DOHH2 (cell line): ENCODE results near the gene SLC25A6.
"Not testable (repeated sequence)": the region's sequence is repeated elsewhere in the genome, so short reads cannot be mapped to it uniquely, and the experiment has no call there.

Experiments
- H3F3A ChIP-seq: fragments of 200-600 bp; sonication (generic), shearing (Covaris generic); 2 replicates; pipeline ENCODE4 v1.6.0; 2016; ENCODE audit warnings: antibody characterized with exemption, mild to moderate bottlenecking; ENCODE audit not compliant: control insufficient read depth, insufficient read depth
- H3K27ac ChIP-seq: fragments of 200-600 bp; sonication (generic); 2 replicates; pipeline ENCODE4 v1.5.1; 2014; ENCODE audit warnings: low read depth, mild to moderate bottlenecking, low read length, moderate library complexity
- H3K27me3 ChIP-seq: fragments of 200-600 bp; sonication (generic); 2 replicates; pipeline ENCODE4 v1.6.1; 2014; ENCODE audit warnings: mild to moderate bottlenecking, low read length, mixed read lengths; ENCODE audit not compliant: control insufficient read depth
- H3K36me3 ChIP-seq: fragments of 200-600 bp; sonication (generic); 2 replicates; pipeline ENCODE4 v1.6.1; 2014; ENCODE audit warnings: mild to moderate bottlenecking, low read length, moderate library complexity, mixed read lengths; ENCODE audit not compliant: control insufficient read depth
- H3K4me1 ChIP-seq: fragments of 200-600 bp; sonication (generic); 2 replicates; pipeline ENCODE4 v1.6.1; 2014; ENCODE audit warnings: mild to moderate bottlenecking, low read length, mixed read lengths; ENCODE audit not compliant: control insufficient read depth
- H3K4me2 ChIP-seq: fragments of 200-600 bp; sonication (generic); 2 replicates; pipeline ENCODE4 v1.6.0; 2014; ENCODE audit warnings: mild to moderate bottlenecking, low read length, moderate library complexity
- H3K4me3 ChIP-seq: fragments of 200-600 bp; sonication (generic); 2 replicates; pipeline ENCODE4 v1.5.1; 2014; ENCODE audit warnings: mild to moderate bottlenecking, low read length, mixed read lengths
- H3K79me2 ChIP-seq: fragments of 200-600 bp; sonication (generic); 2 replicates; pipeline ENCODE4 v1.6.1; 2014; ENCODE audit warnings: mild to moderate bottlenecking, low read length, mixed read lengths; ENCODE audit not compliant: control insufficient read depth
- H3K9me2 ChIP-seq: fragments of 200-600 bp; sonication (generic); replicated peaks from 2 replicates; pipeline ENCODE4 v1.6.1; 2014; ENCODE audit warnings: mild to moderate bottlenecking, low read length, mixed read lengths; ENCODE audit not compliant: control insufficient read depth
- H3K9me3 ChIP-seq: fragments of 200-600 bp; sonication (generic); 2 replicates; pipeline ENCODE4 v1.6.1; 2014; ENCODE audit warnings: antibody characterized with exemption, low read length, mixed read lengths; ENCODE audit not compliant: control insufficient read depth, insufficient read depth
- H4K20me1 ChIP-seq: fragments of 200-600 bp; sonication (generic); 2 replicates; pipeline ENCODE4 v1.6.0; 2014; ENCODE audit warnings: low read depth, mild to moderate bottlenecking, antibody characterized with exemption, low read length, moderate library complexity; ENCODE audit not compliant: control insufficient read depth, insufficient read depth
- CTCF ChIP-seq: fragments of 200-600 bp; sonication (generic); IDR thresholded peaks from one replicate; pipeline ENCODE4 v1.5.1; 2014; ENCODE audit warnings: antibody characterized with exemption, mild to moderate bottlenecking, low read depth, low read length; ENCODE audit not compliant: poor library complexity, severe bottlenecking
- EZH2phosphoT487 ChIP-seq: fragments of 200-600 bp; sonication (generic); IDR thresholded peaks from 2 replicates; pipeline ENCODE4 v1.6.1; 2017; ENCODE audit warnings: borderline replicate concordance, mild to moderate bottlenecking, antibody characterized with exemption, low read length, moderate library complexity, mixed read lengths

Gene SLC25A6

GRCh38 chrX:1354036-1355019 lies 37.6 kb downstream of the SLC25A6 start:
- Histone ChIP-seq H4K20me1 (no peaks in the 10 kb centered on the region), H3K79me2 (no peaks in the 10 kb centered on the region), H3K4me3 (no peak overlapping the region), H3K4me2 (no peak overlapping the region), H3K4me1 (peaks cover 15% of the 10 kb centered on the region), H3K36me3 (no peaks in the 10 kb centered on the region), H3K27me3 (no peaks in the 10 kb centered on the region), H3K9me3 (no peaks in the 10 kb centered on the region), H3K27ac (no peak overlapping the region), H3F3A (peaks cover 3% of the 10 kb centered on the region; the same call in 1 of the 2 replicates), H3K9me2 (no peaks in the 10 kb centered on the region)
- TF ChIP-seq CTCF (no peak), EZH2phosphoT487 (no peak)

- Histone ChIP-seq H3K9me2 (no peaks in the 10 kb centered on the region), H3K27me3 (no peaks in the 10 kb centered on the region), H4K20me1 (no peaks in the 10 kb centered on the region), H3K9me3 (no peaks in the 10 kb centered on the region), H3K27ac (no peak overlapping the region), H3K79me2 (no peaks in the 10 kb centered on the region), H3K4me1 (peaks cover 15% of the 10 kb centered on the region), H3F3A (peaks cover 3% of the 10 kb centered on the region; the same call in 1 of the 2 replicates), H3K36me3 (no peaks in the 10 kb centered on the region), H3K4me3 (no peak overlapping the region), H3K4me2 (no peak overlapping the region)
- TF ChIP-seq CTCF (no peak), EZH2phosphoT487 (no peak)
These were observed 39.8 kb downstream of the SLC25A6 start for GRCh38 chrX:1351981-1352714.

GRCh38 chrX:1349606-1350005 lies 42.3 kb downstream of the SLC25A6 start:
- H3K27ac ChIP-seq, H3K4me1 ChIP-seq, H3K27me3 ChIP-seq, H3K9me2 ChIP-seq, H3K9me3 ChIP-seq, H3K79me2 ChIP-seq, H3K4me2 ChIP-seq, H3K36me3 ChIP-seq, H3F3A ChIP-seq, H3K4me3 ChIP-seq, H4K20me1 ChIP-seq: not testable (repeated sequence)
